ENCODE results near the gene POLDIP3. TPM values are rescaled to one million over a fixed set of nuclear protein-coding genes. Genes with fewer than 3 reads are reported as not detected.

The POLDIP3 gene
- total RNA-seq: 21.7 and 23.9 TPM in 2 replicates

GRCh38 chr22:42614312-42615091 is at the start of gene POLDIP3:
Gene POLDIP3, minus strand, starts transcription at chr22:42614883. Its CDS starts 26 bp downstream, at chr22:42614857.

GRCh38 chr22:42649246-42650099 is 34.8 kb upstream of the POLDIP3 start, which contains the start of gene CYB5R3:
Gene CYB5R3, minus strand, starts transcription at chr22:42649392. Its CDS starts 77 bp downstream, at chr22:42649315.

GRCh38 chr22:42553475-42554361 is 61.0 kb downstream of the POLDIP3 start, which contains the start of gene SERHL2:
Gene SERHL2, plus strand, starts transcription at chr22:42553956. Its CDS starts 65 bp downstream, at chr22:42554021.

Small RNAs within 50 kb of the gene (small RNA-seq; reads per million reads assigned to genes)
- not detected for gene RN7SKP80
- gene RNU6-513P: not detected

Other genes starting within 250 kb of the POLDIP3 start
- gene NFAM1, start 182.5 kb downstream of the POLDIP3 start, total RNA-seq: not detected in 2 replicates
- 28.7 and 58.6 TPM in 2 replicates for gene RRP7A, start 95.1 kb downstream of the POLDIP3 start, total RNA-seq
- 4.5 and 5.1 TPM in 2 replicates for gene SERHL2, start 60.9 kb downstream of the POLDIP3 start, total RNA-seq
- 1.1 and 1.4 TPM in 2 replicates for gene ATP5MGL, start 25.7 kb upstream of the POLDIP3 start, total RNA-seq
- gene CYB5R3, start 34.5 kb upstream of the POLDIP3 start, total RNA-seq: 70.6 and 97.4 TPM in 2 replicates
- 31.5 and 41.2 TPM in 2 replicates for gene A4GALT, start 106.0 kb upstream of the POLDIP3 start, total RNA-seq
- gene ARFGAP3, start 242.4 kb upstream of the POLDIP3 start, total RNA-seq: 41.9 and 60.4 TPM in 2 replicates

All from subcutaneous preadipocyte (primary cell).